HT-29 (cell line): Measurements from ENCODE around the gene LYPLA2. TPM values are rescaled to one million over a fixed set of nuclear protein-coding genes. Genes with fewer than 3 reads are reported as not detected.
"Not testable (repeated sequence)": the region's sequence is repeated elsewhere in the genome, so short reads cannot be mapped to it uniquely, and the experiment has no call there.

ENCODE experiments used
- DNase-seq: peaks from one replicate; pipeline ENCODE4 v3.0.0-alpha.2; 2015; ENCODE audit warnings: low spot score
- total RNA-seq: library from RNA; depleted of rRNA; stranded (reverse); fragments of >200 nt; shearing (Covaris generic); gene quantifications from 2 replicates; pipeline ENCODE4 v1.2.3, GENCODE V29; 2014; rRNA removed

Gene LYPLA2
- total RNA-seq, 1 experiment from 2014 or later, result 299 TPM

- DNase-seq, result no peak
Measured at GRCh38 chr1:23825762-23826522, 35.0 kb downstream of the LYPLA2 start.

GRCh38 chr1:23826590-23826989 lies 35.6 kb downstream of the LYPLA2 start:
- DNase-seq, result not testable (repeated sequence)

- DNase-seq, result no peak
Measured at GRCh38 chr1:23827717-23828116, 36.8 kb downstream of the LYPLA2 start.

DNA sequence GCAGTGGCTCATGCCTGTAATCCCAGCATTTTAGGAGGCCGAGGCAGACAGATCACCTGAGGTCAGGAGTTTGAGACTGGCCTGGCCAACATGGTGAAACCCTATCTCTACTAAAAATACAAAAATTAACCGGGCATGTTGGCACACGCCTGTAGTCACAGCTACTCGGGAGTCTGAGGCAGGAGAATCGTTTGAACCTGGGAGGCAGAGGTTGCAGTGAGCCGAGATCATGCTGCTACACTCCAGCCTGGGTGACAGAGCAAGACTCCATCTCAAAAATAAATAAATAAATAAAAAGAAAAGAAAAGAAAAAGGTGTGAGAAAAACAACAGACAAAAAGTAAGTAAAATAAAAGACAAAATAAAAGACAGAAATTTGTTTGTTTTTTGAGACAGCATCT lies 43.2 kb downstream of the LYPLA2 start:
- DNase-seq, result not testable (repeated sequence)

GRCh38 chr1:23836037-23836436 lies 45.1 kb downstream of the LYPLA2 start:
- DNase-seq, result no peak

DNA sequence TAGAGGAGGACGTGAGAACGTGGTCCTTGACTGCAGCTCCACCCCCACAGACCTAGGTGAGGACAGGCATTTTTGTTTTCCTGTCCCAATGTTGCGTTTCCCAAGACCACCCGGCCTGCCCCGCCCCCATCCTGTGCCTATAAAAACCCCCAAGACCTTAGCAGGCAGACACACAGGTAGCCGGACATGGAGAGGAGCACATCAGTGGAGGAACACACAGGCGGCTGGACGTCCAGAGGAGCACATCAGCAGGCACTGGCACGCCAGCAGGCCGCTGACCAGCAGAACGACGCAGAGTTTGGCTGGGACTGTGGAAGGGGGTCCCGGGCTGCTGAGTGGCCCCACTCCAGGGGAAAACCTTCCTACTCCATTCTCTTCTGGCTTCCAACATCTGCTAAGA lies 47.0 kb downstream of the LYPLA2 start:
- DNase-seq, result no peak

DNA sequence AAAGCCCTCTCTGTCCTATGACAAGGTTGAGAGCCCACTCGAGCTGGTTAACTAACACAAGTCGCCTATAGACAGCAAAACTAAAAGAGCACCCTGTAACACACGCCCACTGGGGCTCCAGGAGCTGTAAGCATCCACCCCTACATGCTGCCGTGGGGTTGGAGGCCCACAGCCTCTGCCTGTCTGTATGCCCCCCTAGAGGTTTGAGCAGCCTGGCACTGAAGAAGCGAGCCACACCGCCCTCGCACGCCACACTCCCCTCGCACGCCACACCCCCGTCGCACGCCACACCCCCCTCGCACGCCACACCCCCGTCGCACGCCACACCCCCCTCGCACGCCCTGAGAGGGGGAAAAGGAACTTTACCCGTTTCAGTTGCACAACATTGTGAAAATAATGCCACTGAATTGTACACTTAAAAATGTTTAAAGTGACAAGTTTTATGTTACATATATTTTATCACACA lies 47.5 kb downstream of the LYPLA2 start:
- DNase-seq, result peak; percentile 41

GRCh38 chr1:23843644-23844043 lies 52.7 kb downstream of the LYPLA2 start:
- DNase-seq, result no peak

Other genes with a start within 250 kb of the LYPLA2 start
- gene ID3, start 231.6 kb upstream of the LYPLA2 start, total RNA-seq, result 1.3 and 3.4 TPM in 2 replicates
- gene RPL11, start 99.3 kb upstream of the LYPLA2 start, total RNA-seq, result 1,290 and 1,388 TPM in 2 replicates
- gene ELOA, start 47.7 kb upstream of the LYPLA2 start, total RNA-seq, result 32.9 and 36.8 TPM in 2 replicates
- 103 TPM in 2 replicates for gene PITHD1, start 12.7 kb upstream of the LYPLA2 start, total RNA-seq
- gene GALE, start 9.6 kb downstream of the LYPLA2 start, total RNA-seq, result 252 and 273 TPM in 2 replicates
- 37.4 and 38.2 TPM in 2 replicates for gene HMGCL, start 34.3 kb downstream of the LYPLA2 start, total RNA-seq
- gene FUCA1, start 77.1 kb downstream of the LYPLA2 start, total RNA-seq, result 39.2 and 42.7 TPM in 2 replicates
- gene CNR2, start 122.2 kb downstream of the LYPLA2 start, total RNA-seq, result not detected in 2 replicates
- gene PNRC2, start 168.7 kb downstream of the LYPLA2 start, total RNA-seq, result 56.4 and 74.5 TPM in 2 replicates
- gene SRSF10, start 189.2 kb downstream of the LYPLA2 start, total RNA-seq, result 140 and 147 TPM in 2 replicates